ENCODE measurements around the gene SUGCT.

Gene SUGCT

DNA sequence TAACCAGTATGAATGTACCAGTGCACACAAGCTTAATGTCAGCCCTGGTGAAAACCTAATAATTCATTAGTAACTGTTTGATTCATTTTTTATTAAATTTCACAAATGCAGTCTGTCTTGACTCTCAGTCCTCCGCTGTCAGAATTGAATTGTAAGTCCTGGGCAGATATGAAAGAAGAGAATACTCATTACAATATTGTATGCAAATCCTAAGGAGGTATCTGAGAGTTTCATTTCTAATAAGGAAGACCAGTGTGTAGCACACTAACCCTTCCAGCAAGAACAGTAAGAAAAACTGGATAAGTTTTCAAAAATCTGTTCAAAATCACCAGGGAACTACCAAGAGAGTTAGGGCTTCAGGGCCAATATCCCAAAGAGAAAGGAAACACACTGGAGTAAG is 652.1 kb downstream of the SUGCT start:
- DNase-seq (ENCODE audit: low read depth): no peak

DNA sequence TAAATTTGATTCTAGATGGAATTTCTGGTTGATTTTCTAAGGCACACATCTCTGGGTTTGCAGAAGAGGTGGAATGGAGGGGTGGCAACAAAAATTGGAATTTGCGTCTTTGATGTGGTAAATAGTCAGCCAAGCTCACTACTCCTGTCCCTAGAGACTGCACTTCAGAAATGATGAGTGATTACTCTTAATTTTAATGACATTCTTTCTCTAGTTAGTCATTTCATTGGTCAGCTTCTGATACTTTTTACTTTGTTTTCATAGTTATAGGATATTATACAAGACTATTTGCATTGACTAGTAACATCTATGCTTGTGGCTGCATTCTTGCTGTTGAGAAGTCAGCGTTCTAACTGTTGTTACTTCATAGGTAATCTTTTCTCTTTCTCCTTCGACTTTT is 658.3 kb downstream of the SUGCT start:
- DNase-seq (ENCODE audit: low read depth): no peak

DNA sequence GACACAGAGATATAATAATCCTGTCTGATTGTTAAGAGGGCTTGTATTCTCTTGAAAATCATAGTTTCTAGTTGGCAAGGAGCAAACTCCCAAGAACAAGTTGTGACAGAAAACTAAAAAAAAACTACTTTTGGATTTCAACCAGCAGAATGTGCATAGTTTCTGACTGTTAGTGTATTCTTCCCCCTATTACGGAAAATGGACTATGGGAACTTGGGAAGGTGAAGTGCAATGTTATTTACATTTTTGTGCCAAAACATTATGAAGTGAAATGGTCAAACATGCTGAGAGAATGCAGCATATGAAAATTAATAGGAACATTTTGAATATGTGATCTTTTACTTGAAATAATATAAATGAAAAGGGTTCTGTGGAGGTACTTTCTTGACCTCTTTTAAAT is 660.8 kb downstream of the SUGCT start:
- DNase-seq (ENCODE audit: low read depth): no peak

DNA sequence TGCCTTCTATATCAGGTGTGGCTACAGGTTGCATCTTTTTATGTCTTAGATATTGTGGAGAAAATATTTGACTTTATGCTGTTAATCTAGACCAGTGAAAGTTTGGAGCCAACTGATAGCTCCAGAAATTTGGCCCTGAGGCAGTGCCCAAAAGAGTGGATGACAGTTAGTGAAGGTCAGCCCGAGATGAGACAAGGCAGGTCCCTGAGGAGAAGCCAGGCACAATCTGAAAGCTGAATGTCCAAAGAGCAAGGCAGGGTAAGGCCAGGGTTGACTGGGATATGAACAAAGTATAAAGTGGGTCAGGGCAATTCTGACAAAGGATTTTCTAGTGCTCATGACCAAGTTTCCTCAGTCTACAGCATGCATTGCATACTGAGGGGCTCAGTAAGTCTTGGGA is 661.9 kb downstream of the SUGCT start:
- DNase-seq (ENCODE audit: low read depth): no peak

DNA sequence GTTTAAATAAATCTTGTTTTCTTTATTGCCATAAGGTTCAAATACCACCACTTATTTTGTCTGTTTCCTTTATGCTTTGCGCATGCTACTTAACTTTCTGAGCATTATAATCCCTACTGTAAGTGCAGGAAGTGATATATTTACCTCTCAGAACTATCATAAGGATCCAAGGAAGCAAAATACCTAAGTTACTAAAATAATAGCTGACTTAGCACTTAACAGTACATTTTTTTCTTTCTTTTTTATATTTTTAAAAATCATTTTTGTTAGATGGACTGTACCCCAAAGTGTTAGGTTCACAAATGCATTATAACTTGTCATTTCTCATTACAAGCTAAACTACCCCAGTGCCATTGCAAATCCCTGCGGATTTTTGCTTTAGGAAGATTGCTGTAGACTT is 663.8 kb downstream of the SUGCT start:
- DNase-seq (ENCODE audit: low read depth): no peak

DNA sequence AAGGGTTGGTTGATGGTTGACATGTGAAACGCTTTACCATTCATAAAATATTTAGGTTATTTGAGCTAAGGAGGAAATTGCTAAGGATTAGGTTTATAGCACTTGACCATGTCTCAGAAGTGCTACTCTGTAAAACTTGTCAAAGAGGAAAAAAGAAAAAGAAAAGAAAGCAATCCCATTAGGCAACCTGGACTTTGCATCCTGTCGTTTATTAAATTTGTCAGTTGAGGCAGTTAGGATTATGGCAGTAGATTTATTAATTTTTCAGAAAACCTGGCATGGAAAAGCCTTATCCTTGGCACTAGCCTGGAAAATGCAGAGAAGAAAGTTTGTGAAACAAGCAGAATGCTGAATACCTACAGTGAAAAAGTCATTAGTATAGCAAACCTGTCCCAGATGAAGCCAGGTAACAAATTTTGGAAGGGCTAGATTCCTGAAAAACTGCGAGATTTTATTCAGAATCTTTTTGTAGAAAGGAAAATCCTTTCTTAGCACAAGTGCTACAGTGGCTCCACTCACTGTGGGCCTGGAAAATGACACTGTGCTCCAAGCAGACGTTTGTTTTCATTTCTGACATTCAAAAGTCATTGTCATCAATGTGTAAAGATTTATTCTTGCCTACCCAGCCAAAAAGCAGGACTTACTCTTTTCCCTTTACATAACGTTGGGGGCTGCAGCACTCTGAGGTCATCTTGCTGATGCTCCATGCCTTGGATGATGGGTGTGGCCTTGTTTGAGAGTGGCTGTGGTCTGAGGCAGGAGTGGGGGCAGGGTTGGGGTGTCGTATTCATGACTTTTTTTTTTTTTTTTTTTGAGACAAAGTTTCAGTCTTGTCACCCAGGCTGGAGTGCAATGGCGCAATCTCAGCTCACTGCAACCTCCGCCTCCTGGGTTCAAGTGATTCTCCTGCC is 664.9 kb downstream of the SUGCT start:
- DNase-seq (ENCODE audit: low read depth): no peak

DNA sequence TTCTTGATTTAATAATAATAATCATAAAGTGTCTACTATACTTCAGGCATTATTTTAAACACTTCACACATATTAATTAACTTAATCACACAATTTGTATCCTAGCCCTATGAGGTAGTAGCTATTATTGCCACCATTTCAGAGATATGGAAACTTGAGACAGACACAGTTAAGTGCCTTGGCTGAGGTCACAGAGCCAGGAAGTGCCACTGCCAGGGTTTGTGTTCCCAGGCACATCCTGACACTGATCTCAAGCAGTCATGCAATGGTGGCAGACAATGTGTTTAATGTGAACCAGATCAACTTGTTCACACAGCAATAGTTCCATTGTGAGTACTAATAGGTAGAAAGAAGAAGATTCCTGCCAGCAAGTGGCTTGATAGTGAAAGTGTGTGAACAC is 666.0 kb downstream of the SUGCT start:
- DNase-seq (ENCODE audit: low read depth): no peak

DNA sequence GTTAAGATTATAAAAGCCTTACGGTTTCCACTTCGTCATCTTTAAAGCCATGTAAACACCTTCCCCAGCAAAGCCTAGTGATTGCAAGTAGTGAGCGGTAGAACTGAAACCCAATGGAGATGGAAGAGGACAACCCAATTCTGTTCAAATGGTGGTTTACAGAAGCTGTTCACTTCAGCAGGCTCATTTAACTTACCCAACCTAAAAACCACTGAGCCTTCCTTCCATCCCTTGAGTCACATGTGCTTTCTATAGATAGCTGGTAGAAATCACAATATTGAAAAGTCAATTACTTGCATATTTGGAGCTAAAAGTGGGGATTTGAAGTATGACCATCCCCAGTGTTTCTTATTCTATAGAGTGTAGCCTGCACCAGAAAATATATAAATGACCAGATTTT is 667.7 kb downstream of the SUGCT start:
- no peak for DNase-seq (ENCODE audit: low read depth)

DNA sequence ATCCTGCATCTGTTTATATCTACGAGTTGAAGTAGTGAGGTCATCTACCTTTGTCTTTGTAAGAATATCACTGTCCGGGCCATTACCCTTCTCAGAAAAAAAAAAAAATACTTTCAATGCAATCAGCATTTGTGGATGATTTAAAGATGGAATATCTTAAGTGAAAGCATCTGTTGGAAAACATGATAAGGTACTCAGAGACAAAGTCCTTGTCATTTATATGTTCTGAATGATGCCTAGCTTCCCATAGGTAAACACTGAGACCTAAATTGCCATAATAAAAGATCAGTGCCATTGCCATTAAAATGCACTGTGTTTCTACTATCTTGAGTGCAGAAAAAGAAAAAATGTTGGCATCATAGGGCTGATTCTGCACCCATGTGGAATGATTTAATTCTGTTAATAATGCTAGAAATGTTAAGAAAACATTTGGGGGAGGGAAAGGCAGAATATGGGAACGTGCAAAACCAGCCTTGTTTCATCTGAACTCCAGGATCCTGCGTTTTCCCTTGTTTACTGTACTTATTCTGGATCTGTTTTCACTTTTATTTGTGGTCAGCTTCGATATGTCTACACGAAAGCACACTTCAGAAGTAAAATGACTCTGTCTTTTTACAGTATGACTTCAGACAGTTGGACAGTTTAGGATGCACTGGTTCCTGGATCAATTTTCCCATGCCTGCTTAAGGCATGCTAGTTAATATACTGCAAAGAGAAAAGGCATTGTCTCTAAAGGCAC is 669.8 kb downstream of the SUGCT start:
- DNase-seq (ENCODE audit: low read depth): no peak

DNA sequence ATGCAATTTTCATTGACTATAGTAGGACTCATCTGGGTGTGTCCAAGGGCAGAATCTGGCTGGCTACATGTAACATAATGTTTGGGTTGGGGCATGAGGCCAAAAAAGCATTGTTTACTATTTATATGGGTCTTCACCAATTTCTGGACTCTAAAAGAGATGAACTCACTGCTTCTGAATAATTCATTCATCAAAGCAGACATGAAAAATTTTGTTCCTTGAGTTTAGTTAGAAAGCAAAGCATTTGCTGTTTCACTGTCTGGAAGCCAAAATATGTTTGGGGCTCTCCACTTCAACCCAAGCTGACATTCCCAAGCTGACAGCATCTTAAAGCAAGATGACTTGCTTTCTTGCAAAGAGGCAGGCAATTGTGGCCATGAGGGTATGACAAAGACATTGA is 670.6 kb downstream of the SUGCT start:
- DNase-seq (ENCODE audit: low read depth): no peak

DNA sequence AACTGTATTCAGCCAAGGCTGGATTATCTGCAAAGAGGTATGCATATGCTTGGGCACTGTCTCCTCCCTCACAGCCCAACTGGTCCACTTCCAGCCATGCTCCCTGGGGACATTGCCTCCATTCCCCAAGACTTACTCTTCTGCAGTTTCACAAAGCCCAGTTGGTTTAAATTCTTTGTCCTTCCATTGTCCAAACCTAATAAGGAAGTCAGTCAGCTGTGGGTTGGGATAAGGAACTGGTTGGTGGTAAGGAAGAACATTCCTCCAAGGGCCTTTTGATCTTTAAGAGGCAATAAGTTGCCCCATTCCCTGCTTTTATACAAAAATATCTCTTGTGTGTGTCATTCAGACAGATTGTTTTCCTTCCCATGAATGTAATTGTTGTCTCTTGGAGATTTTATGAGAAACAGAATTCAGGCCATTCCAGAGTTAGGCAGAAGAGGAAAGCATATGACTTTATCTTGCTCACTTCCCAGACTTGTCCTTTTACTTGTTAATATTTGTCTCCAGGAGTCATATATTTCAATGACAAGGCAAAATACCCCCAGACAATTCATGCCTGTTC is 673.7 kb downstream of the SUGCT start:
- DNase-seq (ENCODE audit: low read depth): no peak

DNA sequence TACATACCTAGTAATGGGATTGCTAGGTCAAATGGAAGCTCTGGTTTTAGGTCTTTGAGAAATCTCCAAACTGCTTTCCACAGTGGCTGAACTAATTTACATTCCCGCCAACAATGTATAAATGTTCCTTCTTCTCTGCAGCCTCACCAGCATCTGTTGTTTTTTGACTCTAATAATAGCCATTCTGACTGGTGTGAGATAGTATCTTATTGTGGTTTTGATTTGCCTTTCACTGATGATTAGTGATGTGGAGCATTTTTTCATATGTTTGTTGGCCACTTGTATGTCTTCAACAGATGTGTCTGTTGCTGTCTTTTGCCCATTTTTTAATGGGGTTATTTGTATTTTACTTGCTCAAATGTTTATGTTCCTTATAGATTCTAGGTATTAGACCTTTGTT is 675.5 kb downstream of the SUGCT start:
- DNase-seq (ENCODE audit: low read depth): no peak

DNA sequence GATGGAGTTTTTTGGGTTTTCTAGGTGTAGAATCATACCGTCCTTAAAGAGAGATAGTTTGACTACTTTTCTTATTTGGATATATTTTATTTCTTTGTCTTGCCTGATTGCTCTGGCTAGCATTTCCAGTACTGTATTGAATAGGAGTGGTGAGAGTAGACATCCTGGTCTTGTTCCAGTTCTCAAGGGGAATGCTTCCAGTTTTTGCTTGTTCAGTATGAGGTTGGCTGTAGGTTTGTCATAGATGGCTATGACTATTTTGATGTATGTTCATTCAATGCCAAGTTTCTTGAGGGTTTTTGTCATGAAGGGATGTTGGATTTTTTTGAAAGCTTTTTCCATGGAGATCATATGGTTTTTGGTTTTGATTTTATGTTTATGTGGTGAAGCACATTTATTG is 676.9 kb downstream of the SUGCT start:
- no peak for DNase-seq (ENCODE audit: low read depth)

DNA sequence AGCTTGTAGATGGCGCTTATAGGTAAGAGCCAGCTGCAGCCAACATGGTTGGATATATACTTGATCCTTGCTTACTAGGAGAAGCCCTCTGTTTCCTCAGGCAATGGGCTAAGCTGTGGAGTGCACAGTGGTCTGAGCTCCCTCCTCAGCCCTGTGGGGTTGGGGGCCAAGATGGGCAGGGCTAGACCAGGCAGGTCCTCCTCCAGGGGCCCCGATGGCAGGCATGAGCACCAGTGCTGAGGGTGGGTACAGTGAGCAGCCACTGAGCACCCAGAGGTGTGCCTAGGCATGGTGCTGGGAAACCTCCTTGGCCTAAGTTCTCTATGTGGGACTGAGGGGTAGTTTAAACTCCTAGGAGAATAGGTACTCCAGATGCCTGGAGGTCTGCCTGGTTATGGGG is 680.2 kb downstream of the SUGCT start:
- no peak for DNase-seq (ENCODE audit: low read depth)

DNA sequence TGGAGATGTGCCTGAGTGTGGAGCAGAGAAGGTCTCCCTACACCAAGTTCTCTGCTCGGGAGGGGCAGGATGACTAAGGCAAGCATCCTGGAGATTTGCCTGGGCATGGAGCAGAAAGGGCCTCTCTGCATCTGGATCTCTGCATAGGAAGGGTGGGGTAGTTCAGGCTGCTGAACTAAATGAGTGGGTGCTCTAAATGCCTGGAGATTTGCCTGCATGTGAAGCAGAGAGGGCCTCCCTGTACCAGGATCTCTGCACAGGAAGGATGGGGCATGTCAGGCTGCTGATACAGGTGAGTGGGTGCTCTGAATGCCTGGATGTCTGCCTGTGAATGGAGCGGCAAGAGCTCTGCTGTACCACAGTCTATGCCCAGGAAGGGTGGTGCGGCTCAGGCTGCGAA is 680.7 kb downstream of the SUGCT start:
- DNase-seq (ENCODE audit: low read depth): no peak

DNA sequence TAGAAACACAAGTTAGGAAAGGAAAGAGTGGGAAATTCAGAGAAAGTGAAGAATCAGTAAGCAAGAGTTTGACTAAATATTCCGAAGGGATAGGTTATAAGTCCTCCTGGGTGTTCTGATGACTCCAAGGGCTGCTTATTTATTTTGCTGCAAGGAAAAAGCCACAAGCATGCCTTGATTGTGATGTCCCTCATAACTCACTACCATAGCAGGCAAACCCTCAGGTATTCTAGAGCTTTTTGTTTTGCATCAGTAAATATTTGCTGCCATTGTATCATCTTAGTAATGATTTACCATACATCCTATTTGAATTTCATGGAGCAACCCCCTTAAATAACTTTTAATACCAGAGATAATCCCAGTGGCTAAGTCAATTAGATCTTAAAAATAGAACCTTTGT is 688.1 kb downstream of the SUGCT start:
- DNase-seq (ENCODE audit: low read depth): no peak

DNA sequence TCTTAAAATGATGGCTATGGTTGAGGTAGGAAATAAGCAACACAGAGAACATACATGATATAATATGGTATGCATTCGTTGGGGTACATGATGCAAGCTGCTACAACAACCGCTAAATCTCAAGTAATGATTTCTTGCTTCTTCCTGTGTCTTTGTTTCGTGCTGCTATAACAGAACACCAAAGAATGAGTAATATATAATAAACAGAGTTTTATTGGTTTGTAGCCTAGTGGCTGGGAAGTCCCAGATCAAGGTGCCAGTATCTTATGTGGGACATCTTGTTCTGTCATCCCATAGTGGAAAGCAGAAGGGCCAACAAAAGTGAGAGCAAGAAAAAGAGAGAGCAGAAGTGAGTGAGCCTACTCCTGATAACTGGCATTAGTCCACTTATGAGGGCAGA is 689.7 kb downstream of the SUGCT start:
- DNase-seq (ENCODE audit: low read depth): no peak

DNA sequence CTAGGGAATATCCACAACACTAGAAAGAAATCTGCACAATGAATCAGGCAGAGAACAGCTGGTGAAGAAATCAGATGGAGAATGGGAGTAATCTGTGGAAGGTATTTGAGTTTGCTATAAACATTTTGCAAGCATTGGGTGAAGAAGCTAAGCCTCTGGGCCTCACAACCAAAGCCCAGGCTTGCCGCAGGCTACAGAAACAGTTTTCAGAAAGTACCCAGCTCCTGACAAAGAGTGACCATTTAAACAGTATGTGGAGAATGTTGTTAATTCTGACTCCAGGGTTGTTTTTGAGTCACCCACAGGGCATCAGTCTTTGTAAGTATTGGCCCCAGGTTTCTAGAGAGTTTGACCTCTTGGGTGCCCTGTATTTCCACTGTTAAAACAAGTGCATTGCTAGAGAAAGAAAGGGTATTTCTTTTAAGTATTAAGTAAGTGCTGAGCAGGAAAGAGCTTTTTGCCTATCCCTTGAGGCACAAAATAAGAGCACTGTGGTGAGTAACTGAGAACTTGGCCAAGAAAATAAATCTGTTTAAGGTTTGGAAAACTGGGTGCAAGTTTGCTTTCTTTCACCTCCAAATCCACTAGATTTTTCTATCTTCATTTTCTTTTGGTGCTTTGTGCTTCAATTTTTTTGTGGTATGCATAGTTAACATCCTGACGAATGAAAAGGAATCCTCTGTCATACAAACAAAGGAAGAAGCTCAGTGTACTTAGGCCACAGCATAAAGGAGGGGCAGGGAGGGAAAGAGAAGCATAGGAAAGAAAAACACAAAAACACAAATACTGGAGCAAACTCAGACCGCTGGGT is 691.8 kb downstream of the SUGCT start:
- no peak for DNase-seq (ENCODE audit: low read depth)

DNA sequence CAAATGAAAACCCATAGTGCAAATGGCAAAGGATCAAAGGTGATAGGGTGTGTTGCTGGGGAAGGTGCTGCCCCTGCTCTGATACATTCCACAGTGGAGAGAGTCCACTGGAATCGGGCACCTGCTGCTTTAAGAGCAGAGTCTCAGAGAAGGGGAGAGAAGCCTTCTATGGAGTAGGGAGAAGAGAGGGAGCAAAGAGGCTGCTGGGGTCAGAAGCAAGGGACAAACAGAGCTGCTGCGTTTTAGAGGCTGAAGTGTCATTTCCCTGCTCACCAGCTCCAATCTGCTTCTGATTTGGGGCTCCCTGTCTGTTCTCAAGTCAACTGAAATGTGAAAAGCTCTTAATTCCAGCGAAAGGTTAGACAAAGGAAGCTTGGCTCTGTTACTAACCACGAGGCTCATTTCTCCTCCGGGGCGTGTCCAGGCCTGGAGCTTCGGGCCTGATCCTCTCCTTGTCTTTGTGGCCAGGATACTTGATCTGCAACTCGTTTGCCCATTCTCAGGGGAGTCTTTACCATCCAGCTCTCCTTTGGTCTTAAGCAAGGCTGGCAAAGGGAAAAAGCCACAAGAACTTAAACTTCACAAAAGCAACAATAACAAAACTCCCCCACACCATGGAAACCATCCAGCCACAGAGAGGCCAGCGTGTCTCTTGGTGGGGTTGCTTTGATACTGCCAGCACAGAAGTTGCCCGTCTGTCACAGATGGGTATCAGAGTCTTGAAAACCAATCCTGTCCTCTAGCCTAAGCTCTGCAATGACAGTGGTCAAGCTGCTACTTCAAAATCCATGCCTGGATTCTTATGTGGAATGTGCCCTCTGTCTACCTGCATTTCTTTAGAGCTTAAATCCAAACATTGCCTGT is 692.6 kb downstream of the SUGCT start:
- DNase-seq (ENCODE audit: low read depth): no peak

DNA sequence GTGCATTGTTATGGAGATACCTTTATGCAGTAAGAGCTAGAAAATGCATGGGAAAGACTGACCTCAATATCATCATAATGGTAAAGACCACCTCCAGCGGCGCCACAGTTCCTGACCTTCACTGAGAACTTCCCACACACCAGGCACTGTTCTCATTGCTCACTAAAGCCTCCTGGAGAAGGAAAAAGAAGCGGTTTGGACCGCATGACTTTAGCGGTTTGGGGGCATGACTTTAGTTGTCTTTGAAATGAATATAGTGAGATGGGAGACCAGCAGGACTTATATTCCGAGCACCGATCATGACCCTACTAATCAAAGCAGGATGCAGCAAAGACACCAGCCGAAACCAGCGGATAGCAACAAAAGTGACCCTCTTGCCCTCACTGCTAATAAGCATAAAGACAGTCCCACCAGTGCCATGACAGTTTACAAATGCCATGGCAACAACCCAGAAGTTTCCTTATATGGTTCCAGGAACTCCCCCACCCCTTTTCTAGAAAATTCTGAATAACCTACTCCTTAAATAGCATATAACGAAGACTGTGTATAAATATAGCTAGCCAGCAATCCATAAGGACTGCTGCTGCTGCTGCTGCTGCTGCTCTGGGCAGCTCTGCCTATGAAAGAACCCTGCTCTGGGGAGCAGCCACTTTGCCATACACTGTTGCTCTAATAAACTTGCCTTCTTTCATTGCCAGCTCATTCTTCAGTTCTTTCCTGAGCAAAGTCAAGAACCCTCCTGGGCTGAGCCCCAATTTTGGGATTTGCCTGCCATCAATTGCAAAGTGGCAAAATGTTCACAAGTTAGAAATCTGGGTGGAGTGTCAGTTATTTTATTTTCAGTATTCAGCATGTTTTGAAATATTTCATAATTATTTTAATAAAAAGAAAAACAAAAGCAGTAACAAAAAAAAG is 694.1 kb downstream of the SUGCT start:
- no peak for DNase-seq (ENCODE audit: low read depth)

Measured in T-helper 22 cell (primary cell).